ENCODE measurements around the gene USP48. TPM values are rescaled to one million over a fixed set of nuclear protein-coding genes. Genes with fewer than 3 reads are reported as not detected.

Gene USP48
- total and polyA plus RNA-seq, 2 of the 8 experiments (the other 6 are each of a cell fraction or from before 2014, with no cell fraction given) = 12.8 to 83.5 TPM

- TF ChIP-seq SP2 (IDR thresholded peaks at IDR 0.05; ENCODE audit: low read length) (no peak), EP300 (IDR thresholded peaks at IDR 0.05; ENCODE audit: borderline replicate concordance in 1 of 2, low read depth in 2 of 2, low read length in 2 of 2) (no peak), CTBP2 (IDR thresholded peaks at IDR 0.05; ENCODE audit: borderline replicate concordance, insufficient read depth, insufficient read length, low read length) (no peak), CREB1 (IDR thresholded peaks at IDR 0.05) (no peak)
- TF ChIP-seq, protein P1, sequence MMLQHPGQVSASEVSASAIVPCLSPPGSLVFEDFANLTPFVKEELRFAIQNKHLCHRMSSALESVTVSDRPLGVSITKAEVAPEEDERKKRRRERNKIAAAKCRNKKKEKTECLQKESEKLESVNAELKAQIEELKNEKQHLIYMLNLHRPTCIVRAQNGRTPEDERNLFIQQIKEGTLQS (IDR thresholded peaks at IDR 0.05; ENCODE audit: insufficient read depth, low read depth, low read length) = no peak
Observed at GRCh38 chr1:21701401-21701800, 81.5 kb downstream of the USP48 start (continued).
